ENCODE measurements around the gene TFB2M. TPM values are rescaled to one million over a fixed set of nuclear protein-coding genes. Genes with fewer than 3 reads are reported as not detected.

TFB2M gene
- total and polyA plus RNA-seq, 2 of the 13 experiments (the other 11 are each of a cell fraction or from before 2014, with no cell fraction given), result 15.7 to 31.4 TPM

- H4K20me1 ChIP-seq (ENCODE audit: insufficient read depth, low read length), result no peaks in the 10 kb centered on the region
- in situ Hi-C loops (cut with HindIII; ENCODE audit: extremely low pct_ligation_motif_present, low pct_unique_long_range_greater_than_20kb), result no loop called here
- H3K4me3 ChIP-seq (replicated peaks in 1 of 3; ENCODE audit: insufficient read depth in 1 of 3, low read depth in 2 of 3, low read length in 3 of 3), result no peak overlapping the region
- CTCF ChIA-PET (ENCODE audit: low intra/inter-chr PET ratio, low total read pairs), result no interaction called here
- POLR2A ChIA-PET, result no interaction called here
- H3K27me3 ChIP-seq (ENCODE audit: control insufficient read depth in 1 of 2, insufficient read depth in 2 of 2, low read length in 2 of 2), result no peaks in the 10 kb centered on the region
- no peak for DNase-seq (ENCODE audit: low spot score)
- peaks cover 20% of the 10 kb centered on the region for H3K79me2 ChIP-seq (ENCODE audit: insufficient read depth, low read length)
- ATAC-seq, result no peak
- H2AFZ ChIP-seq (ENCODE audit: low read length), result no peak overlapping the region
- FAIRE-seq, result no peak
- no peaks in the 10 kb centered on the region for H3K9me3 ChIP-seq (ENCODE audit: low read length)
- 96% methylated on average over 6 of the region's 6 CpGs for WGBS (ENCODE audit: low lambda C conversion rate)
- H3K4me2 ChIP-seq (ENCODE audit: low read depth, low read length), result no peak overlapping the region
- TF ChIP-seq POGZ (CRISPR knock-in tag; IDR thresholded peaks at IDR 0.05), result no peak
- TF ChIP-seq ZKSCAN8 (CRISPR knock-in tag; IDR thresholded peaks at IDR 0.05; ENCODE audit: borderline replicate concordance), result no peak
- TF ChIP-seq IKZF4 (CRISPR knock-in tag; IDR thresholded peaks at IDR 0.05; ENCODE audit: borderline replicate concordance, low read depth, not compliant biosample characterization), result no peak
- TF ChIP-seq KLF16 (CRISPR knock-in tag; IDR thresholded peaks at IDR 0.05), result no peak
- TF ChIP-seq PHB2 (IDR thresholded peaks at IDR 0.05; ENCODE audit: partially characterized antibody), result no peak
- no peak for TF ChIP-seq ZNF567 (CRISPR knock-in tag; IDR thresholded peaks at IDR 0.05; ENCODE audit: borderline replicate concordance)
- TF ChIP-seq MAF1 (CRISPR knock-in tag; IDR thresholded peaks at IDR 0.05; ENCODE audit: borderline replicate concordance), result no peak
- TF ChIP-seq CSRNP1 (CRISPR knock-in tag; IDR thresholded peaks at IDR 0.05), result no peak
- no peak for TF ChIP-seq ZNF670 (CRISPR knock-in tag; IDR thresholded peaks at IDR 0.05; ENCODE audit: borderline replicate concordance)
- no peak for TF ChIP-seq BRD4 (CRISPR knock-in tag; IDR thresholded peaks at IDR 0.05)
- TF ChIP-seq MAFK (conservative IDR thresholded peaks at IDR 0.05 in 1 of 2, IDR thresholded peaks at IDR 0.05 in 1 of 2; ENCODE audit: low read length in 2 of 2), result no peak
- TF ChIP-seq NFE2L2 (IDR thresholded peaks at IDR 0.05; ENCODE audit: low read length), result no peak
- intact Hi-C loops (cut with micrococcal nuclease; ENCODE audit: unreplicated experiment), result no loop called here
- no peak overlapping the region for H3K9ac ChIP-seq (ENCODE audit: insufficient read depth, low read depth, low read length)
- H3K27ac ChIP-seq (ENCODE audit: extremely low read length, insufficient read depth, low read length), result no peak overlapping the region
- peaks cover 3 to 15% of the 10 kb centered on the region in 2 experiments; a peak in 4 of 5 replicates for H3K36me3 ChIP-seq (replicated peaks in 1 of 2; ENCODE audit: control insufficient read depth in 1 of 2, insufficient read depth in 2 of 2, low read length in 2 of 2)
- BruUV-seq (replicated peaks), result no TSS peak
- H3K4me1 ChIP-seq (ENCODE audit: insufficient read depth, low read length), result peaks cover 20% of the 10 kb centered on the region
These were observed 25.4 kb upstream of the TFB2M start for GRCh38 chr1:246591504-246591903.
